ENCODE results near the gene PARVG. TPM values are rescaled to one million over a fixed set of nuclear protein-coding genes. Genes with fewer than 3 reads are reported as not detected.

Gene PARVG
- total RNA-seq, result 10 to 100 TPM; 58.5 to 59.5 TPM

- peak; percentile 44 for DNase-seq
- Mint-ChIP-seq H3K27ac (peak within 1 kb of the TSS; percentile 89), H3K27me3 (no peaks in the 10 kb centered on the region), H3K36me3 (peaks cover 5% of the 10 kb centered on the region), H3K4me3 (peak within 1 kb of the TSS; percentile 86), H3K4me1 (ENCODE audit: low read depth) (peaks cover 23% of the 10 kb centered on the region), H3K9me3 (no peaks in the 10 kb centered on the region)
- intact Hi-C loops (cut with micrococcal nuclease), result loop anchor here (5.0 kb wide), 2 partner anchors 188 to 502 kb away; no protein-coding TSS in a partner anchor
- CTCF ChIA-PET, result interaction anchor here (0.9 to 1.4 kb wide), 4 partner anchors 14 to 188 kb away, joined by 3 to 5 read pairs (median 3); no protein-coding TSS in a partner anchor
- POLR2A ChIA-PET, result interaction anchor here (1.4 to 3.4 kb wide), 2 partner anchors 10 to 157 kb away, joined by 5 to 13 read pairs; partner anchors contain the start of gene PARVB
Measured at GRCh38 chr22:44180706-44181032, at the start of gene PARVG. TSS of gene PARVG (plus strand) at chr22:44180925. CDS start at chr22:44183330, 2,405 bp downstream.

- H3K36me3 Mint-ChIP-seq, result peaks cover 38% of the 10 kb centered on the region
Measured at GRCh38 chr22:44131412-44131811, 49.3 kb upstream of the PARVG start.

GRCh38 chr22:44131989-44132685 is 48.6 kb upstream of the PARVG start:
- Mint-ChIP-seq H3K9me3 (peaks cover 19% of the 10 kb centered on the region), H3K4me1 (ENCODE audit: low read depth) (no peaks in the 10 kb centered on the region), H3K27ac (no peak overlapping the region), H3K27me3 (no peaks in the 10 kb centered on the region), H3K36me3 (peaks cover 39% of the 10 kb centered on the region), H3K4me3 (no peak overlapping the region)
- no peak for DNase-seq
- POLR2A ChIA-PET, result no interaction called here
- CTCF ChIA-PET, result interaction anchor here (1.1 kb wide), 1 partner anchor 203 kb away, joined by 3 read pairs; no protein-coding TSS in a partner anchor
- intact Hi-C loops (cut with micrococcal nuclease), result no loop called here

More at GRCh38 chr22:44131412-44131811, 49.3 kb upstream of the PARVG start:
- intact Hi-C loops (cut with micrococcal nuclease), result no loop called here
- Mint-ChIP-seq H3K27me3 (no peaks in the 10 kb centered on the region), H3K9me3 (peaks cover 19% of the 10 kb centered on the region), H3K4me3 (no peak overlapping the region), H3K4me1 (ENCODE audit: low read depth) (no peaks in the 10 kb centered on the region), H3K27ac (no peak overlapping the region)
- POLR2A ChIA-PET, result no interaction called here
- DNase-seq, result no peak
- CTCF ChIA-PET, result interaction anchor here (0.7 to 1.1 kb wide), 2 partner anchors 202 to 1620 kb away, joined by 3 read pairs; no protein-coding TSS in a partner anchor

GRCh38 chr22:44132724-44133123 is 48.0 kb upstream of the PARVG start:
- intact Hi-C loops (cut with micrococcal nuclease), result no loop called here

GRCh38 chr22:44133161-44133560 is 47.6 kb upstream of the PARVG start:
- DNase-seq, result no peak
- Mint-ChIP-seq H3K36me3 (peaks cover 46% of the 10 kb centered on the region), H3K27me3 (no peaks in the 10 kb centered on the region), H3K27ac (no peak overlapping the region), H3K4me3 (no peak overlapping the region), H3K4me1 (ENCODE audit: low read depth) (no peaks in the 10 kb centered on the region), H3K9me3 (peaks cover 25% of the 10 kb centered on the region)
- POLR2A ChIA-PET, result no interaction called here
- intact Hi-C loops (cut with micrococcal nuclease), result no loop called here
- CTCF ChIA-PET, result no interaction called here

More at GRCh38 chr22:44132724-44133123, 48.0 kb upstream of the PARVG start:
- Mint-ChIP-seq H3K9me3 (peaks cover 21% of the 10 kb centered on the region), H3K36me3 (peaks cover 41% of the 10 kb centered on the region), H3K4me3 (no peak overlapping the region), H3K27me3 (no peaks in the 10 kb centered on the region), H3K4me1 (ENCODE audit: low read depth) (no peaks in the 10 kb centered on the region), H3K27ac (no peak overlapping the region)
- ChIA-PET CTCF (no interaction called here), POLR2A (no interaction called here)
- no peak for DNase-seq

GRCh38 chr22:44133901-44134571 is 46.7 kb upstream of the PARVG start:
- intact Hi-C loops (cut with micrococcal nuclease), result no loop called here
- CTCF ChIA-PET, result no interaction called here
- no peaks in the 10 kb centered on the region for H3K27me3 Mint-ChIP-seq
- H3K4me1 Mint-ChIP-seq (ENCODE audit: low read depth), result no peaks in the 10 kb centered on the region
- POLR2A ChIA-PET, result no interaction called here
- no peak overlapping the region for H3K4me3 Mint-ChIP-seq
- DNase-seq, result no peak
- peaks cover 52% of the 10 kb centered on the region for H3K36me3 Mint-ChIP-seq
- no peak overlapping the region for H3K27ac Mint-ChIP-seq
- peaks cover 25% of the 10 kb centered on the region for H3K9me3 Mint-ChIP-seq

GRCh38 chr22:44136112-44136511 is 44.6 kb upstream of the PARVG start:
- DNase-seq, result no peak
- peaks cover 49% of the 10 kb centered on the region for H3K36me3 Mint-ChIP-seq
- H3K27ac Mint-ChIP-seq, result no peak overlapping the region
- H3K9me3 Mint-ChIP-seq, result peaks cover 25% of the 10 kb centered on the region
- no peaks in the 10 kb centered on the region for H3K27me3 Mint-ChIP-seq
- intact Hi-C loops (cut with micrococcal nuclease), result no loop called here
- H3K4me1 Mint-ChIP-seq (ENCODE audit: low read depth), result no peaks in the 10 kb centered on the region
- ChIA-PET CTCF (no interaction called here), POLR2A (no interaction called here)
- H3K4me3 Mint-ChIP-seq, result no peak overlapping the region

- no peak overlapping the region for H3K4me3 Mint-ChIP-seq
- intact Hi-C loops (cut with micrococcal nuclease), result no loop called here
- DNase-seq, result no peak
- H3K4me1 Mint-ChIP-seq (ENCODE audit: low read depth), result no peaks in the 10 kb centered on the region
- ChIA-PET POLR2A (interaction anchor here (1.0 kb wide), 1 partner anchor 45 kb away, joined by 3 read pairs; no protein-coding TSS in a partner anchor), CTCF (no interaction called here)
- H3K36me3 Mint-ChIP-seq, result peaks cover 45% of the 10 kb centered on the region
- no peaks in the 10 kb centered on the region for H3K27me3 Mint-ChIP-seq
- H3K9me3 Mint-ChIP-seq, result peaks cover 25% of the 10 kb centered on the region
- no peak overlapping the region for H3K27ac Mint-ChIP-seq
Measured at GRCh38 chr22:44136786-44137185, 43.9 kb upstream of the PARVG start.

- H3K4me1 Mint-ChIP-seq (ENCODE audit: low read depth), result no peaks in the 10 kb centered on the region
- H3K27me3 Mint-ChIP-seq, result no peaks in the 10 kb centered on the region
- POLR2A ChIA-PET, result interaction anchor here (1.0 kb wide), 1 partner anchor 44 kb away, joined by 3 read pairs; no protein-coding TSS in a partner anchor
Measured at GRCh38 chr22:44137415-44137814, 43.3 kb upstream of the PARVG start.

GRCh38 chr22:44139773-44140172 is 41.0 kb upstream of the PARVG start:
- H3K4me1 Mint-ChIP-seq (ENCODE audit: low read depth), result no peaks in the 10 kb centered on the region
- intact Hi-C loops (cut with micrococcal nuclease), result no loop called here
- H3K36me3 Mint-ChIP-seq, result peaks cover 38% of the 10 kb centered on the region
- CTCF ChIA-PET, result interaction anchor here (0.7 kb wide), 1 partner anchor 146 kb away, joined by 3 read pairs; no protein-coding TSS in a partner anchor
- H3K27me3 Mint-ChIP-seq, result no peaks in the 10 kb centered on the region
- no peak overlapping the region for H3K27ac Mint-ChIP-seq
- H3K9me3 Mint-ChIP-seq, result peaks cover 25% of the 10 kb centered on the region
- no peak overlapping the region for H3K4me3 Mint-ChIP-seq
- POLR2A ChIA-PET, result no interaction called here
- DNase-seq, result no peak

More at GRCh38 chr22:44137415-44137814, 43.3 kb upstream of the PARVG start:
- CTCF ChIA-PET, result no interaction called here
- Mint-ChIP-seq H3K4me3 (no peak overlapping the region), H3K27ac (no peak overlapping the region), H3K9me3 (peaks cover 25% of the 10 kb centered on the region), H3K36me3 (peaks cover 45% of the 10 kb centered on the region)
- DNase-seq, result no peak
- intact Hi-C loops (cut with micrococcal nuclease), result no loop called here

- CTCF ChIA-PET, result no interaction called here
- Mint-ChIP-seq H3K27ac (no peak overlapping the region), H3K4me1 (ENCODE audit: low read depth) (no peaks in the 10 kb centered on the region), H3K9me3 (peaks cover 6% of the 10 kb centered on the region), H3K4me3 (no peak overlapping the region), H3K36me3 (peaks cover 12% of the 10 kb centered on the region), H3K27me3 (no peaks in the 10 kb centered on the region)
- POLR2A ChIA-PET, result no interaction called here
- DNase-seq, result no peak
- intact Hi-C loops (cut with micrococcal nuclease), result no loop called here
Measured at GRCh38 chr22:44142421-44143104, 38.2 kb upstream of the PARVG start.

- DNase-seq, result no peak
- H3K27me3 Mint-ChIP-seq, result no peaks in the 10 kb centered on the region
- H3K4me1 Mint-ChIP-seq (ENCODE audit: low read depth), result no peaks in the 10 kb centered on the region
- ChIA-PET POLR2A (no interaction called here), CTCF (no interaction called here)
- H3K36me3 Mint-ChIP-seq, result peaks cover 7% of the 10 kb centered on the region
- no peak overlapping the region for H3K4me3 Mint-ChIP-seq
- H3K27ac Mint-ChIP-seq, result no peak overlapping the region
- intact Hi-C loops (cut with micrococcal nuclease), result no loop called here
- peaks cover under 1% of the 10 kb centered on the region for H3K9me3 Mint-ChIP-seq
Measured at GRCh38 chr22:44143105-44143474, 37.6 kb upstream of the PARVG start.
